Loucy (cell line): ENCODE measurements around the gene CNIH3.

Experiments
- H2AFZ ChIP-seq: fragments of 200-600 bp; sonication (generic); 2 replicates; pipeline ENCODE4 v1.6.0; 2016; ENCODE audit warnings: antibody characterized with exemption, mild to moderate bottlenecking, low read length, moderate library complexity
- H3F3A ChIP-seq: fragments of 200-600 bp; 2 replicates; pipeline ENCODE4 v1.6.0; 2016; ENCODE audit warnings: antibody characterized with exemption, low read depth, mild to moderate bottlenecking
- H3K27me3 ChIP-seq: fragments of 200-600 bp; sonication (generic); 2 replicates; pipeline ENCODE4 v1.6.1; 2014; ENCODE audit warnings: low read length, mild to moderate bottlenecking; ENCODE audit not compliant: insufficient read depth, poor library complexity, severe bottlenecking
- H3K36me3 ChIP-seq: fragments of 200-600 bp; sonication (generic); 2 replicates; pipeline ENCODE4 v1.6.1; 2016; ENCODE audit warnings: low read length; ENCODE audit not compliant: insufficient read depth
- H3K4me1 ChIP-seq: fragments of 200-600 bp; sonication (generic); 2 replicates; pipeline ENCODE4 v1.5.1; 2014; ENCODE audit warnings: low read length, mild to moderate bottlenecking; ENCODE audit not compliant: insufficient read depth, poor library complexity, severe bottlenecking
- H3K4me2 ChIP-seq: fragments of 200-600 bp; sonication (generic); 2 replicates; pipeline ENCODE4 v1.6.0; 2014; ENCODE audit warnings: antibody characterized with exemption, low read length, low read depth, mild to moderate bottlenecking; ENCODE audit not compliant: poor library complexity, severe bottlenecking
- H3K4me3 ChIP-seq: fragments of 200-600 bp; sonication (generic); 2 replicates; pipeline ENCODE4 v1.5.1; 2014; ENCODE audit warnings: low read length, mild to moderate bottlenecking, mixed read lengths; ENCODE audit not compliant: poor library complexity, severe bottlenecking
- H3K79me2 ChIP-seq: fragments of 200-600 bp; sonication (generic); 2 replicates; pipeline ENCODE4 v1.6.1; 2014; ENCODE audit warnings: low read length; ENCODE audit not compliant: insufficient read depth
- H3K9ac ChIP-seq: fragments of 200-600 bp; sonication (generic); 2 replicates; pipeline ENCODE4 v1.6.0; 2014; ENCODE audit warnings: mild to moderate bottlenecking, low read depth, low read length, moderate library complexity; ENCODE audit not compliant: poor library complexity, severe bottlenecking
- H3K9me2 ChIP-seq: fragments of 200-600 bp; sonication (generic); replicated peaks from 2 replicates; pipeline ENCODE4 v1.6.1; 2016; ENCODE audit warnings: low read depth, low read length, mixed read lengths
- H3K9me3 ChIP-seq: fragments of 200-600 bp; sonication (generic); 2 replicates; pipeline ENCODE4 v1.6.1; 2014; ENCODE audit warnings: mild to moderate bottlenecking, antibody characterized with exemption, low read length, low read depth; ENCODE audit not compliant: insufficient read depth
- H4K20me1 ChIP-seq: fragments of 200-600 bp; sonication (generic); 2 replicates; pipeline ENCODE4 v1.6.0; 2014; ENCODE audit warnings: antibody characterized with exemption, low read length, mild to moderate bottlenecking; ENCODE audit not compliant: insufficient read depth, poor library complexity, severe bottlenecking
- CTCF ChIP-seq: fragments of 200-600 bp; sonication (generic); conservative IDR thresholded peaks from 2 replicates; pipeline ENCODE4 v1.5.1; 2014; ENCODE audit warnings: mild to moderate bottlenecking, antibody characterized with exemption, low read length
- EZH2phosphoT487 ChIP-seq: fragments of 200-600 bp; IDR thresholded peaks from 2 replicates; pipeline ENCODE4 v1.6.1; 2018; ENCODE audit warnings: antibody characterized with exemption, mild to moderate bottlenecking, moderate library complexity, borderline replicate concordance

Gene CNIH3

GRCh38 chr1:224689374-224689773 lies 73.3 kb downstream of the CNIH3 start:
- Histone ChIP-seq H3K4me1 (peaks cover 7% of the 10 kb centered on the region), H3K9me3 (no peaks in the 10 kb centered on the region), H3K27me3 (no peaks in the 10 kb centered on the region), H3K9me2 (no peaks in the 10 kb centered on the region), H3F3A (no peaks in the 10 kb centered on the region), H3K4me2 (no peak overlapping the region), H3K9ac (no peak overlapping the region), H3K4me3 (no peak overlapping the region), H4K20me1 (no peaks in the 10 kb centered on the region), H3K79me2 (no peaks in the 10 kb centered on the region), H3K36me3 (peaks cover 4% of the 10 kb centered on the region; the same call in 1 of the 2 replicates), H2AFZ (no peak overlapping the region)
- TF ChIP-seq EZH2phosphoT487: no peak
- TF ChIP-seq CTCF: no peak

- H3K4me2 ChIP-seq: no peak overlapping the region
- no peaks in the 10 kb centered on the region for H3K9me2 ChIP-seq
- H3K9ac ChIP-seq: no peak overlapping the region
- H3K36me3 ChIP-seq: peaks cover 4% of the 10 kb centered on the region; the same call in 1 of the 2 replicates
- TF ChIP-seq CTCF (no peak), EZH2phosphoT487 (no peak)
- no peaks in the 10 kb centered on the region for H3K79me2 ChIP-seq
- no peak overlapping the region for H2AFZ ChIP-seq
- H3K4me1 ChIP-seq: peaks cover 2% of the 10 kb centered on the region
- no peaks in the 10 kb centered on the region for H3K9me3 ChIP-seq
- no peaks in the 10 kb centered on the region for H4K20me1 ChIP-seq
- H3F3A ChIP-seq: no peaks in the 10 kb centered on the region
- H3K27me3 ChIP-seq: no peaks in the 10 kb centered on the region
- no peak overlapping the region for H3K4me3 ChIP-seq
These were observed 74.5 kb downstream of the CNIH3 start for GRCh38 chr1:224690576-224690975.

GRCh38 chr1:224691148-224691925 lies 75.2 kb downstream of the CNIH3 start:
- Histone ChIP-seq H3K27me3 (no peaks in the 10 kb centered on the region), H4K20me1 (no peaks in the 10 kb centered on the region), H3K9me3 (no peaks in the 10 kb centered on the region), H3K4me1 (peaks cover 2% of the 10 kb centered on the region), H3F3A (no peaks in the 10 kb centered on the region), H2AFZ (no peak overlapping the region), H3K79me2 (no peaks in the 10 kb centered on the region), H3K9me2 (no peaks in the 10 kb centered on the region), H3K4me3 (no peak overlapping the region), H3K4me2 (no peak overlapping the region), H3K9ac (no peak overlapping the region), H3K36me3 (peaks cover 4% of the 10 kb centered on the region; the same call in 1 of the 2 replicates)
- TF ChIP-seq EZH2phosphoT487: no peak
- no peak for TF ChIP-seq CTCF
